ENCODE data around the gene MAP2K3. TPM values are rescaled to one million over a fixed set of nuclear protein-coding genes. Genes with fewer than 3 reads are reported as not detected.

MAP2K3 gene
- total RNA-seq, 1 experiment from 2014 or later: 42.1 TPM

DNA sequence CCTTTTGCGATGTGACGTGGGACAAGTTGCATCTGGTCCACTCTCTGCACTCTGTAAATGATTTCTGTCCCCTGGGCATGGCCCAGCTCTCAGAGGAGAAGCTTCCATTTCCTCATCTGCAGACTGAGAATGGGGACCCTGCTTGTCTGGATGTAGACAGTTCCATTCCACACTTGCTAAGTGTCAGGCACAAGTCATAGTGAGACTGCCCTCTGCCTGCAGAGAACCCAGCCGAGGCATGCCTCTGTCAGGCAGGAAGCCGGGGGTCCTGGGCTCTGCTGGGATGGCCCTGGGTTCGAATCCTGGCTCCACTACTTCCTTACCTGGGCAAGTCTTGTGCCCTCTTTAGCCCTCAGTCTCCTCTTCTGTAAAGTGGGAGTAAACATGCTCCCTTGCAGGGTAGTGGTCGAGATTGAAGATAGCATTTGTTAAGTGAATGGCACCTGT, 4.1 kb downstream of the MAP2K3 start:
- DNase-seq: no peak
- no peaks in the 10 kb centered on the region for H3K9me3 ChIP-seq
- H3K27me3 ChIP-seq: no peaks in the 10 kb centered on the region
- no peak overlapping the region for H3K4me3 ChIP-seq
- H3K36me3 ChIP-seq: peaks cover 14% of the 10 kb centered on the region

- Histone ChIP-seq H3K27me3 (no peaks in the 10 kb centered on the region), H3K4me3 (no peak overlapping the region)
Observed at GRCh38 chr17:21289175-21289901, 4.8 kb downstream of the MAP2K3 start.

DNA sequence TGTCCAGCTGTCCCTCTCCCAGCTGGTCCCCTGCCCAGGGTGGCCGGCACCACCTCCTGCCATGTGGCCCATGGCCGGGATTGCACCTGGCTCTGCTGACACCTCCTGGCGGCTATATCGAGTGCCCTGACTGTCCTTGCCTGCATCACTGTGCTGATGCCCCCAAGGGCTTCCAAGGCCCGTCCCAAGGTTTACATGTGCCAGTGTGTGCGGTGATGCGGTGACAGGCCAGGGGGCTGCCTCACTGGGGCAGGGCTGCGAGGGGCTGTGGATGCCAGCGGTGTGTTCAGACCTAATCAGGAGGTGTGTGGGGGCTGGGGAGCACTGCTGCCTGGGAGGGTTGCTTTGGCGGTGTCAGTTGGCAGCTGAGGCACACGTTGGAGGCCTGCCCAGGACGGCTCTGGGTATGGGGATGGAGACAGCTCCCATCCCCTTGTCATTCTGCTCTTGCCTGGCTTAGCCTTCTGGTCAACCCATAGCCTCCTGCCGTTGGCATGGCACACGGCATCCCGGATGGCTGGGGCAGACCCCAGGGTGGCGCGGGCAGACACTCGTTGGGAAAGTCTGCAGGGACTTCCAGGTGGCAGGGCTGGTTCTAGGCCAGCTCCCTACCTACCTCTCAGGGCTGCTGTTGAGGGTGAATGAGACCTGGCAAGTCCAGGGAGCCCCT, 5.5 kb downstream of the MAP2K3 start:
- Histone ChIP-seq H3K9me3 (no peaks in the 10 kb centered on the region), H3K4me3 (no peak overlapping the region), H3K36me3 (peaks cover 14% of the 10 kb centered on the region), H3K27me3 (no peaks in the 10 kb centered on the region)
- DNase-seq: peak; percentile 39

More at GRCh38 chr17:21289175-21289901, 4.8 kb downstream of the MAP2K3 start:
- peaks cover 14% of the 10 kb centered on the region for H3K36me3 ChIP-seq
- H3K9me3 ChIP-seq: no peaks in the 10 kb centered on the region
- no peak for DNase-seq

- Histone ChIP-seq H3K9me3 (no peaks in the 10 kb centered on the region), H3K36me3 (peaks cover 10% of the 10 kb centered on the region), H3K27me3 (no peaks in the 10 kb centered on the region), H3K4me3 (no peak overlapping the region)
- no peak for DNase-seq
Observed at GRCh38 chr17:21291357-21291756, 6.8 kb downstream of the MAP2K3 start.

DNA sequence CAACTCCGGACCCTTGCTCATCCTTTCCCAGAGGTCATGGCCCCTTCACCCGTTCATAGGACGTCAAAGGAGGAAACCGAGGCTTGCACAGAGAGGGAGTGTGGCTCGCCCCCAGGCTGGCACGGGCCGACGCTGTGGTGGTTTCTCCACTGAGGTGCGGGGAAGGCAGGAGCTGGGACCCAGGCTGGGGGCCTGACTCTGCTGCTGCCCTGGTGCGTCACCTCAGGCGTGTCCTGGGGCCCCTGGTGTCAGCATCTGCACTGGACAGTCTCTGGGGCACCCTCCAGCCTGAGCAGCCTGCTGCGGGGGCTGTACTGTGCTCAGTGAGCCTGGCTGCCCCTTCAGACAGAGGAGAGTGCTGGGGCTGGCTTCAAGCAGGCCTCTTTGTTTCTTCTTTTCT, 7.4 kb downstream of the MAP2K3 start:
- no peak for DNase-seq
- no peaks in the 10 kb centered on the region for H3K9me3 ChIP-seq
- H3K36me3 ChIP-seq: peaks cover 10% of the 10 kb centered on the region
- no peaks in the 10 kb centered on the region for H3K27me3 ChIP-seq
- no peak overlapping the region for H3K4me3 ChIP-seq

GRCh38 chr17:21292867-21293830, 8.6 kb downstream of the MAP2K3 start:
- peaks cover 4% of the 10 kb centered on the region; the same call in 1 of the 2 replicates for H3K36me3 ChIP-seq
- DNase-seq: no peak
- H3K4me3 ChIP-seq: no peak overlapping the region
- H3K9me3 ChIP-seq: no peaks in the 10 kb centered on the region
- H3K27me3 ChIP-seq: no peaks in the 10 kb centered on the region

DNA sequence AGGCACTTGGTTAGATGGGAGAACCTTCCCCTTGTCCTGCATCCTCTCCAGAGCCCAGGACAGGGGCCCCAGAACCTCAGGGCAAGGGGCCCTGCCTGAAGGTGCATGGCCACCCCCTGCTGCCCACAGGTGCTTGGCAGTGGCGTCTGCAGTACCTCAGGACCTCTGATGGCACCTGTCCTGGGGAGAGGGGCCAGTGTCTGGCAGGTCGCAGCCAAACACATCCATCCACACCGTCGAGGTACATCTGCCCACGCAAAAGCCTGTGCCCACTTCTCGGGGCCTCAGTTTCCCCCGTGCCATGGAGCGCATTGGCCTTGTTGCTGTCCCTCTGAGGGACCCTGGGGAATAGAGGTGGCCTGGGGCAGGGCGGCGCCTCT, 9.3 kb downstream of the MAP2K3 start:
- Histone ChIP-seq H3K4me3 (no peak overlapping the region), H3K9me3 (no peaks in the 10 kb centered on the region), H3K27me3 (no peaks in the 10 kb centered on the region), H3K36me3 (peaks cover 4% of the 10 kb centered on the region; the same call in 1 of the 2 replicates)
- no peak for DNase-seq

GRCh38 chr17:21294321-21295035, 10.0 kb downstream of the MAP2K3 start:
- Histone ChIP-seq H3K36me3 (peaks cover 4% of the 10 kb centered on the region; the same call in 1 of the 2 replicates), H3K27me3 (no peaks in the 10 kb centered on the region), H3K9me3 (no peaks in the 10 kb centered on the region), H3K4me3 (no peak overlapping the region)
- no peak for DNase-seq

DNA sequence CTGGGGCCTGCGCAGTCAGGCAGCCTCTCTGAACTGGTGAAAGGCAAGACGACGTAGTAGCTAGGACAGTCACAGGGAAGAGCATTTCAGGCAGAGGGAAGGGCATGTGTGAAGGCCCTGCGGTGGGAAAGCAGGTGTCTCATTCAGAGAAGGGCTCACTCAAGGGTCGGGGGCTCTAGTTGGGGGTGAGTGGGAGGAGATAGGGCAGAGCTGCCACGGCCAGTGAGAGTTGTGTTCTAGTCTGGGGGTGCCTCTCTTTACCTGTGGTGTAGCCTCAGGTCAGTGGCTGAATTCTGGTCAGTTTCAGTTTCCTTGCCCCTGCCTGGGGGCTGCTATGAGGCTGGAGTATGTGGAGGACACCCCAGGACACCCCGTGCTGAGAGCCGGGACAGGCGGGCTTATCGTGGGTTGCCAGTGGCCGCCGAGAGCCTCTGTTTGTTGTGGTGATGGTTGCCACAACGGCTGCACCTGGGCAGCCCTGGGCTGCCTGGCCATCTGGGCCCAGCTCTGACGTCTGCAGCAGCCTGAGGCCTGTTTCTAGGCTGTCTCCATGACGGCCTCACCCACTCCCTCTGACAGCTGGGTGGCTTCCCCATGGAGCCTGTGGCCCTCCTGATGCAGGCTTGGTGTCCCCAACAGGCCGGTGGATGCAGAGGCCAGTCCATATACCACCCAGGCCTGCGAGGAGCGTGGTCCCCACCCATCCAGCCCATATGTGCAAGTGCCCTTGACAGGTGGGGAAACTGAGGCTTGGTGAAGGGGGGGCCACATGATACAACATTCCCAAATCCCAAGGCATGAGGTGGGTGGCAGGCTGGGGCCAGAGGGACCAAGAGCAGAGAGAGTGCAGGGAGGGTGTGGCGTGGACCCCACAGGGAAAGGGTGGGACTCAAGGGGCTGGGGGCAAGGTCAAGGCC, 10.8 kb downstream of the MAP2K3 start:
- Histone ChIP-seq H3K27me3 (no peaks in the 10 kb centered on the region), H3K4me3 (no peak overlapping the region), H3K36me3 (peaks cover 9% of the 10 kb centered on the region), H3K9me3 (no peaks in the 10 kb centered on the region)
- no peak for DNase-seq

DNA sequence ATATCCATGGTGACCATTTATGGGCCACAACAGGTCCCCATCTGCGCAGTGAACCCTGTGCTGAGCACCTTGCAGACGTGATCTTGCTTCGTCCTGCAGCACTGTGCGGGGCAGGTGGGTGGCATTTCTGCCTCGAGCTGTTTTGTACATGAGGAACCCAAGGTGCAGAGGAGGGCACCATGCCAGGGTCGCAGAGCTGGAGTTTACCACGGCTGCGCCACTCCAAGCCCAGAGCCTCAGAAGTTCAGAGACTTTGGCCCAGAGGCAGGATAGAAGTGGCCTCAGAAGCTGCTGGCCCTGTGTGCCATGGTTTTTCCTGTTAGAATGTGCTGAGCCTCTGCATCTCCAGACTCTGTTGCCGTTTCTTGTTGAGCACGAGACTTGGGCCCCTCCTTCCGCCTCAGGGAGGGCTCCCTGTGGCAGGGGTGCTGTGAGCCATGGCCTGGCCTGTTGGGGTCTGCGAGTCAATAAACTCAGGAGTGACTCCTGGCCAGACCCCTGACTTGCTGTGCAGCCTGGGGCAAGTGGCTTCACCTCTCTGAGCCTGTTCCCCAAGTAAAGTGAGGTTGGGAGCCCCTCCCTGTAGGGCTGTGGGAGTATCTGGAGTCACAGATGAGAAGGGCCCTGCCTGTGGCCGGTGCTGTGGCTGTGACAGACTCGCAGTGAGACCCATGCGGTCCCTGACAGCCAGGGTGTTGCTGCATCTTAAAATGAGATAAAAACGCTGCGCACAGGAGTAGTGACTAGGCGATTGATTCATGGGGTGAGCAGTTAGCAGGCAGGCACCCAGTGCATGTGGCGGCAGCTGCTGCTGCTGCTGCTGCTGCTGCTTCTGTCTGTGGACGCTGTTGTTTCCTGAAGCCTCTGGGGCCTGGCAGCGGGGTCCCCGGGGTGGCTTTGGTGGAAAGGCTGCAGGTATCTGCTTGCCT, 11.8 kb downstream of the MAP2K3 start:
- peak; percentile 50 for DNase-seq
- Histone ChIP-seq H3K4me3 (no peak overlapping the region), H3K9me3 (no peaks in the 10 kb centered on the region), H3K36me3 (peaks cover 12% of the 10 kb centered on the region), H3K27me3 (no peaks in the 10 kb centered on the region)

DNA sequence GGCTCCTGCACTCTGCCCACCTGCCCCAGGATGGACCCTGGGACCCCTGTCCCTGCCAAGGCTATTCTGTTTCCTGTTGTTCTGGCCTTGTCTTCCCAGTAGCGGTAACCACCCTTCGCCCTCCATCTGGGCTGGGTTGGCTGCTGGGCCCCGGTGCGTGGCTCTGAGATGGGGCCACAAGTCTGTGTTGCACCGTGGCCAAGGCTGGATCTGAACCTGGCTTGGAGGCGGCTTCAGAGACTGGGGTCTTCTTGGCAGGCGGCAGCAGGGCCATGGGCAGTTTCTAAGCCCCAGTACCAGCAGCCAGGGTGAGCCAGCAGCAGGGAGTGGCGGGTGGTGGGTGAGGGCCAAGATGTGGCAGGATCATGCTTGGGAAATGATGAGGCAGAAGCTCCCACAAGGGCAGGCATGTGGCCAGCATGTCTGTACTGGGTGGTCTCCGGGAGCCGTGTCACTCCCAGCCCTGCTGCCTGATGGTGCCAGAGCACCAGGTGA, 12.6 kb downstream of the MAP2K3 start:
- Histone ChIP-seq H3K4me3 (no peak overlapping the region), H3K9me3 (no peaks in the 10 kb centered on the region), H3K27me3 (no peaks in the 10 kb centered on the region), H3K36me3 (peaks cover 12% of the 10 kb centered on the region)
- DNase-seq: peak; percentile 53

DNA sequence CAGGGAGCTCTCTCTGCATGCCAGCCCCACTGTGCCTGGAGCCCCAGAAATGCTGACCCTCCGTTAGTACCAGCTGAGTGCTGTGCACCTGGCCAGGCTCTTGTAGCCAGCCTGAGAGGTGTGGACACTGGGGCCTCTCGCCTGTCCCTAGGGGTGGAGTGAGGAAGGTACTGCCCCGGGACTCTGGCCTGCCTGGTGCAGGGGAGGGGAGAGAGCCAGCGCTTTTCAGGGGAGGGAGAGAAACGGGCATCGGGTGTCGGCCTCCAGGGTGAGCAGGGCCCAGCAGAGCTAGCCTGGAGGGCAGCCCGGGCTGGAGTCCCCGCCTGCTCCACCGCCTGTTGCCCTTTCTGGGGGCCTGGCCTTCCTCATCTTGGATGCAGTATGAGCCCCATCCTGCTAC, 13.1 kb downstream of the MAP2K3 start:
- Histone ChIP-seq H3K4me3 (no peak overlapping the region), H3K27me3 (no peaks in the 10 kb centered on the region), H3K9me3 (no peaks in the 10 kb centered on the region), H3K36me3 (peaks cover 12% of the 10 kb centered on the region)
- no peak for DNase-seq

DNA sequence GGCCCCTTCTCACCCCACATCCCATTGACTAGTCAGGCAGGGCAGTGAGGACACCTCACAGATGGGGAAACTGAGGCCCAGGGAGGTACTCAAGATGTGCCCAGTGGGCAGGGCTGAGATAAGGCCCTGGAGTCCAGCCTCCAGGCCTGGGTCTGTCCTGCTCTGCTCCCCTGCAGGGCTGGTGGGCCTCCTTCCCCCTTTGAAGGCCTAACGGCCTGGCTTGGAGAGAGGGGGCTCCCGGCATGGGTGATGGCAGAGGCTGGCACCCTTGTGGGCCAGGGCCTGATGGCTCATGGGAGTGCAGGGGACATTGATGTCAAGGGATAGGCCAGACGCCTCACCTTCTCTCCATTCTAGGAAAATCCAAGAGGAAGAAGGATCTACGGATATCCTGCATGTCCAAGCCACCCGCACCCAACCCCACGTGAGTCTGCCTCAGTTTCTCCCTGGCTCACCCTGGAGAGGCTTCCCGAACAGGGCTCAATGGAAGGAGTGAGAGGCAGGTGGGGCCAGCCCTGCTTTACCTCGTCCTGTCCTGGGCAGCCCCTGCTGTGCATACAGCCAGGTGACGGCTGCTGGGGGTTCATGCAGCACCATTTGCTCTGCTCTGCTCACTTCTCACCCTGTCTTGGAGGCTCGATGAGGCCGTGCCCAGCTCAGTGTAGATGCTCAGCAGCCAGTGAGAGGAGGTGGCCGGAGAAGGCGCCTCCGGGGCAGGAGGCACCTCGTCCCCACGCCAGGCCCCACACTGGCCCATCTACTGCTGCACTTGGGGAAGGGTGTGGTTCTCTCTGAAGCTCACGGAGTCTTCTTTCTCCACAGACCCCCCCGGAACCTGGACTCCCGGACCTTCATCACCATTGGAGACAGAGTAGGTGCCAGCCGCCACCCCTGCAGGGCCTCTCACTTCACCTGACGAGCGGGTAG, 13.8 kb downstream of the MAP2K3 start:
- no peak for DNase-seq
- Histone ChIP-seq H3K4me3 (no peak overlapping the region), H3K36me3 (peaks cover 8% of the 10 kb centered on the region), H3K27me3 (no peaks in the 10 kb centered on the region), H3K9me3 (no peaks in the 10 kb centered on the region)
